ENCODE data around the gene MRPL20.
A peak's percentile ranks its signal among the peaks of the same experiment; 100 is the strongest.
"Not testable (repeated sequence)": the region's sequence is repeated elsewhere in the genome, so short reads cannot be mapped to it uniquely, and the experiment has no call there.

MRPL20 gene

GRCh38 chr1:1407636-1408318 lies 684 bp upstream of the MRPL20 start:
- DNase-seq (ENCODE audit: low read depth in 2 of 2): no peak

- DNase-seq (ENCODE audit: low read depth in 2 of 2): no peak
Measured at GRCh38 chr1:1406101-1406820, 832 bp downstream of the MRPL20 start.

- DNase-seq (ENCODE audit: low read depth in 2 of 2): no peak
Measured at GRCh38 chr1:1403653-1404052, 3.4 kb downstream of the MRPL20 start.

GRCh38 chr1:1402901-1403392 lies 4.1 kb downstream of the MRPL20 start:
- DNase-seq (ENCODE audit: low read depth in 2 of 2): not testable (repeated sequence)

GRCh38 chr1:1402072-1402900 lies 4.8 kb downstream of the MRPL20 start:
- peak in 1 of 2 experiments; percentile 12 for DNase-seq (ENCODE audit: low read depth in 2 of 2)

GRCh38 chr1:1401457-1402010 lies 5.6 kb downstream of the MRPL20 start:
- no peak for DNase-seq (ENCODE audit: low read depth in 2 of 2)

- DNase-seq (ENCODE audit: low read depth in 2 of 2): no peak
Measured at GRCh38 chr1:1400576-1401456, 6.3 kb downstream of the MRPL20 start.

GRCh38 chr1:1399872-1400575 lies 7.1 kb downstream of the MRPL20 start:
- no peak for DNase-seq (ENCODE audit: low read depth in 2 of 2)

- DNase-seq (ENCODE audit: low read depth in 2 of 2): peak; percentile 96 to 97
Measured at GRCh38 chr1:1399187-1399871, 7.8 kb downstream of the MRPL20 start, which contains the start of gene CCNL2. Gene CCNL2 (minus strand): TSS chr1:1399335. CDS start chr1:1399306, 29 bp downstream.

GRCh38 chr1:1398677-1399186 lies 8.4 kb downstream of the MRPL20 start:
- DNase-seq (ENCODE audit: low read depth in 2 of 2): no peak

GRCh38 chr1:1397839-1398523 lies 9.1 kb downstream of the MRPL20 start:
- no peak for DNase-seq (ENCODE audit: low read depth in 2 of 2)

GRCh38 chr1:1395166-1395565 lies 11.9 kb downstream of the MRPL20 start:
- DNase-seq (ENCODE audit: low read depth in 2 of 2): no peak

- DNase-seq (ENCODE audit: low read depth in 2 of 2): no peak
Measured at GRCh38 chr1:1394116-1394515, 13.0 kb downstream of the MRPL20 start.

GRCh38 chr1:1393428-1393827 lies 13.7 kb downstream of the MRPL20 start:
- DNase-seq (ENCODE audit: low read depth in 2 of 2): no peak

GRCh38 chr1:1393014-1393413 lies 14.1 kb downstream of the MRPL20 start:
- DNase-seq (ENCODE audit: low read depth in 2 of 2): no peak

- DNase-seq (ENCODE audit: low read depth in 2 of 2): no peak
Measured at GRCh38 chr1:1391225-1391624, 15.9 kb downstream of the MRPL20 start.

GRCh38 chr1:1390675-1391074 lies 16.4 kb downstream of the MRPL20 start:
- DNase-seq (ENCODE audit: low read depth in 2 of 2): no peak

- no peak for DNase-seq (ENCODE audit: low read depth in 2 of 2)
Measured at GRCh38 chr1:1388078-1388472, 19.0 kb downstream of the MRPL20 start.

Data from fibroblast of skin of left biceps (primary cell).